GM19240 (cell line): ENCODE results near the gene AP5S1.
"Not testable (repeated sequence)": the region's sequence is repeated elsewhere in the genome, so short reads cannot be mapped to it uniquely, and the experiment has no call there.

Experiments used
- DNase-seq: peaks from one replicate; pipeline ENCODE4 v3.0.0; 2011; ENCODE audit warnings: low spot score; ENCODE audit not compliant: insufficient read length

AP5S1 gene

GRCh38 chr20:3811467-3812258 lies 8.7 kb upstream of the AP5S1 start:
- no peak for DNase-seq

GRCh38 chr20:3812259-3812681 lies 8.1 kb upstream of the AP5S1 start:
- DNase-seq = no peak

GRCh38 chr20:3812975-3813847 lies 7.1 kb upstream of the AP5S1 start:
- no peak for DNase-seq

DNA sequence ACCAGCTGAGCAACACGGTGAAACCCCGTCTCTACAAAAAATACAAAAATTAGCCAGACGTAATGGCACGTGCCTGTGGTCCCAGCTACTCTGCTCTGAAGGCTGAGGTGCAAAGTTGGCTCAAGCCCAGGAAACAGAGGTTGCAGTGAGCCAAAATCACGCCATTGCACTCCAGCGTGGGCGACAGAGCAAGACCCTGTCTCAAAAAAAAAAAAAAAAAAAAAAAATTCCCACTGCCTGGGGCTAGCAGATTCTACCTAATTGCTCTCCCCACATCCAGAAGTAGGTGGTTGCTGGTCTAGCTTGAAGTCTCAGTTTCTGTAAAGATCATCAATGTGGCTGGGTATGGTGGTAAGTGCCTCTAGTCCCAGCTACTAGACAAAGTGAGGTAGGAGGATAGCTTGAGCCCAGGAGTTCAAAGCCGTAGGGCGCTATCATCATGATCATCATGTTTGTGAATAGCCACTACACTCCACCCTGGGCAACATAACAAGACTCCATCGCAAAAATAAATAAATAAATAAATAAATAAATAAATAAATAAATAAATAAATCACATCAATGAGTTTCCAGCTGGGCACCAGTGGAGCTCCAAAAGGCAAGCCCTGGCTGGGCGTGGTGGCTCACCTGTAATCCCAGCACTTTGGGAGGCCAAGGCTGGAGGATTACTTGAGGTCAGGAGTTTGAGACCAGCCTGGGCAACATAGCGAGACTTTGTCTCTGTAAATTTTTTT lies 6.3 kb upstream of the AP5S1 start:
- DNase-seq = no peak

- no peak for DNase-seq
These were observed 5.3 kb upstream of the AP5S1 start for GRCh38 chr20:3814928-3815495.

DNA sequence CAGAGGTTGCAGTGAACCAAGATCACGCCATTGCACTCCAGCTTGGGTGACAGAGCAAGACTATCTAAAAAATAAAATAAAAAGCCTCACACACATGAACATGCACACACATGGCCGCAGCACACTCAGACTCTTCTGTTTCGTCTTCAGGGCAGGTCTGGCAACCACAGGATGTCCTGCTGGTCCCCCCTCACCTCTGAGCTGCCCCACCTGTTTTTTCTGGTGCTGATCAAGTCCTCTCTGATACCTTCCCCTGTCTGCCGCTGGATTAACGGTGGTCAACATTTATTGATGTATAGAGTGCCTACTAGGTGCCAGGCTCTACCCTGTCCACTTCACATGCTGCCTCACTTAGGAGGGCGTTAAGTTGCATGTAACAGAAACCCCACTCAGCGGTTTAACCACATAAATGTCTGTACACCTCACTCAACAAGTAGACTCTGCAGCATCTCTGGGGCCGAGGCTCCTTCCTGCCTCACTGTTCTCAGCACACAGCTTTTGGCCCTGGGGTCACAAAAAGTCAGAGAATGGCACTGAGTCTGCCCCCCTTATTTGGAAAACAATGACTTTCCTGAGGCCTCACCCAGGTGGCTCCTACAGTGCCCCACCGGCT lies 4.5 kb upstream of the AP5S1 start:
- no peak for DNase-seq

GRCh38 chr20:3818155-3819151 lies 1.9 kb upstream of the AP5S1 start:
- no peak for DNase-seq

DNA sequence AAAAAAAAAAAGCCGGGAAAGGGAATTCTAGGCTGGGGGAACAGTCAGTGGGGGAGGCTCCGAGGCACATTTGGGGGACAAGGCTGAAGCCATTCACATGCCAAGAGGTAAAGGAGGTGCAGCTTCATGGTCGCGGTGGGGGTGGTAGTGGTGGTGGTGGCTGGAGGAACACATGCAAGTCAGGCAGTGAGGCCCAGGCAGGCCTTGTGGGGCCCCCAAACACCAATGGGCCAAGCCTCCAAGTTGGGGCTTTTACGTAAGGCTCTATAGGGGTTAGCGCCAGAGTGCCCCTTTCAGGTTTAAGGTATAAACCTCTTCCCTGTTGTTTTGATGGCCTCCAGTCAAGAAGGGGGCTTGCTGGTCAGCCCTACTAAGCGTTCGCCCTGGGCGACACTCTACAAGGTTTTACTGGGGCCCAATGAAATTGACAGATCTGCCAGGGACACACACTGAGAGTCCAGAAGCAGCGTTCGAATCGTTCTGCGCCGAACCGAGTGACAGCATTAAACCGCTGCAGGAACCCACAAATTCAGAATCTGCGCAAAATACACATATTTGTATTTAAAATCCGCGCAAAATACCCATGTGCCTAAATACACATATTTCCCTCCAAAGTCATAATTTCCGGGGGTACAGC lies 818 bp upstream of the AP5S1 start:
- DNase-seq = no peak

GRCh38 chr20:3820901-3821727 lies 767 bp downstream of the AP5S1 start:
- no peak for DNase-seq

- DNase-seq = no peak
These were observed 1.6 kb downstream of the AP5S1 start for GRCh38 chr20:3821996-3822395.

GRCh38 chr20:3823881-3824280 lies 3.5 kb downstream of the AP5S1 start:
- DNase-seq = no peak

DNA sequence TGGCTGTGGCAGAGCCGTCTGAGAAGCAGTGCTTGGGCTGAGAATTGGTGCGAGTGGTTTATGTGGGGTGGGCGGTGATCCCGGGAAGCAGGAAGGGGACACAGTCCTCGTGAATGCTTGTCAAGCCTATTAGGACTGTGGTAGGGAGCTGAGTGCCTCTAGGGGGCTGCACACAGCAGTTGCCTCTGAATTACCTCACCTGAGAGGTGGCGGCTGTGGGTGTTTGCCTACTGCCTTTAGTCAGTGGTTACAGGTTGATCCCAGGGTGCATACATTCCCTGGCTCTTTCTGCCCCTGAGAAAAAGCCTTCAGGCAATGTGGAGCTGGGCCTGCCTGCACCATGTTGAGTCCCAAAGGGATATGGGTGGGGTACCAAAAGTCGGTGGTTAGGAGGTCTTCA lies 5.2 kb downstream of the AP5S1 start:
- no peak for DNase-seq

- no peak for DNase-seq
These were observed 6.1 kb downstream of the AP5S1 start for GRCh38 chr20:3826420-3826819.

- DNase-seq = no peak
These were observed 8.5 kb downstream of the AP5S1 start for GRCh38 chr20:3828798-3829197.

DNA sequence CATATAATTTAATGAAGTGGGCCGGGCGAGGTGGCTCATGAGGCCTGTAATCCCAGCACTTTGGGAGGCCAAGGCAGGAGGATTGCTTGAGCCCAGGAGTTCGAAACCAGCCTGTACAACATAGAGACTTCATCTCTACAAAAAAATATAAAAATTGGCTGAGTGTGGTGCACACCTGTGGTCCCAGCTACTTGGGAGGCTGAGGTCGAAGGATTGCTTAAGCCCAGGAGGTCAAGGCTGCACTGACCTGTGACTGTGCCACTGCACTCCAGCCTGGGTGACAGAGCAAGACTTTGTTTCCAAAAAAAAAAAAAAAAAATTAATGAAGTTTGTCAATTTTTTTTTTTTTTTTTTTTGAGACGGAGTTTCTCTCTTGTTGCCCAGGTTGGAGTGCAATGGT lies 9.5 kb downstream of the AP5S1 start:
- DNase-seq = not testable (repeated sequence)

GRCh38 chr20:3836132-3836531 lies 15.8 kb downstream of the AP5S1 start:
- no peak for DNase-seq

DNA sequence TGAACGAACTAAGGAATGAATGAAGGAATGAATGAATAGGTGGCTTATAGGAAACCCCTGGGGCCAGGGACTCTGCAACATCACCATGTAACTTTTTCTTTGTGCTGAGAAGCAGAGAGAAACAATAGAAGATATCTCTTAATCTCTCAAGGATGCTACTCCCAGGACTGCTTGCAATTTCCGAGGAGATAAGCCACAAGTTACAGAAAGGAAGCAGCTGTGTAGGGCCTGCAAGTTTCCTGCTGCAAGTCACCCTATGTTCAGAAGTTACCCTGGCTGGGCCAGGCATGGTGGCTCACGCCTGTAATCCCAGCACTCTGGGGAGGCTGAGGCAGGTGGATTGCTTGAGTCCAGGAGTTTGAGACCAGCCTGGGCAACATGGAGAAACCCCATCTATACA lies 19.0 kb downstream of the AP5S1 start:
- no peak for DNase-seq

DNA sequence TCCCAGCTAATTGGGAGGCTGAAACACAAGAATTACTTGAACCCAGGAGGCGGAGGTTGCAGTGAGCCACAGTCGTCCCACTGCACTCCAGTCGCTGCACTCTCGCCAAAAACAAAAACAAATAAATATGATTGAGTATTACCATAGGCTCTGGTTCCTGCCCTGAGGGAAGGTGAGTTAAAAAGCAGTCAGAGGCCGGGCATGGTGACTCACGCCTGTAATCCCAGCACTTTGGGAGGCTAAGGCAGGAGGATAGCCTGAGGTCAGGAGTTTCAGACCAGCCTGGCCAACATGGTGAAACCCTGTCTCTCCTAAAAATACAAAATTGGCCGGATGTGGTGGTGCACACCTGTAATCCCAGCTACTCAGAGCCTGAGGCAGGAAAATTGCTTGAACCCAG lies 19.9 kb downstream of the AP5S1 start:
- DNase-seq = not testable (repeated sequence)
